Trophoblast cell (in vitro differentiated cells and primary cell): ENCODE data around the gene HIVEP3.

Experiments used
- DNase-seq, 2 donors: peaks; one replicate each; pipeline ENCODE4 v3.0.0-alpha.2; 2016
- H2AFZ ChIP-seq: 2 replicates; pipeline ENCODE4 v1.6.1; 2013; ENCODE audit warnings: low read length, moderate library complexity, mild to moderate bottlenecking; ENCODE audit not compliant: insufficient read depth, poor library complexity
- H2AK5ac ChIP-seq: 2 replicates; pipeline ENCODE4 v1.6.1; 2013; ENCODE audit warnings: mild to moderate bottlenecking, low read length
- H2BK120ac ChIP-seq: 2 replicates; pipeline ENCODE4 v1.6.1; 2013; ENCODE audit warnings: low read length, mild to moderate bottlenecking, moderate library complexity; ENCODE audit not compliant: insufficient read depth, poor library complexity
- H2BK12ac ChIP-seq: 2 replicates; pipeline ENCODE4 v1.6.1; 2013; ENCODE audit warnings: mild to moderate bottlenecking, low read length, moderate library complexity
- H2BK5ac ChIP-seq: 2 replicates; pipeline ENCODE4 v1.6.1; 2013; ENCODE audit warnings: low read length, low read depth, moderate library complexity, mild to moderate bottlenecking; ENCODE audit not compliant: poor library complexity
- H3K14ac ChIP-seq: 2 replicates; pipeline ENCODE4 v1.6.1; 2013; ENCODE audit warnings: mild to moderate bottlenecking, low read length
- H3K18ac ChIP-seq: 2 replicates; pipeline ENCODE4 v1.6.1; 2013; ENCODE audit warnings: mild to moderate bottlenecking, low read length
- H3K23ac ChIP-seq: 2 replicates; pipeline ENCODE4 v1.6.1; 2013; ENCODE audit warnings: low read length
- H3K27ac ChIP-seq: 2 replicates; pipeline ENCODE4 v1.5.1; 2013; ENCODE audit warnings: low read depth, mild to moderate bottlenecking, inconsistent platforms, low read length, moderate library complexity
- H3K27me3 ChIP-seq: 2 replicates; pipeline ENCODE4 v1.6.1; 2013; ENCODE audit warnings: inconsistent platforms, mild to moderate bottlenecking, low read length, moderate library complexity; ENCODE audit not compliant: insufficient read depth
- H3K36me3 ChIP-seq, 2 experiments: 1 replicate in 1 of 2; 2 replicates in 1 of 2; pipeline ENCODE4 v1.6.1; 2013; ENCODE audit warnings: low read length in 2 of 2, mild to moderate bottlenecking in 2 of 2, moderate library complexity in 1 of 2; ENCODE audit not compliant: insufficient read depth in 2 of 2, control insufficient read depth in 1 of 2
- H3K4ac ChIP-seq: 2 replicates; pipeline ENCODE4 v1.6.1; 2013; ENCODE audit warnings: low read depth, mild to moderate bottlenecking, low read length, moderate library complexity
- H3K4me1 ChIP-seq, 2 experiments: 1 replicate in 1 of 2; 2 replicates in 1 of 2; pipeline ENCODE4 v1.6.1; 2013; ENCODE audit warnings: low read length in 2 of 2, mild to moderate bottlenecking in 2 of 2, moderate library complexity in 1 of 2; ENCODE audit not compliant: insufficient read depth in 2 of 2, control insufficient read depth in 1 of 2
- H3K4me2 ChIP-seq: 2 replicates; pipeline ENCODE4 v1.6.1; 2013; ENCODE audit warnings: inconsistent platforms, mild to moderate bottlenecking, low read length, moderate library complexity
- H3K4me3 ChIP-seq: 2 replicates; pipeline ENCODE4 v1.5.1; 2013; ENCODE audit warnings: mild to moderate bottlenecking, low read depth, low read length, inconsistent platforms
- H3K79me1 ChIP-seq: one replicate; pipeline ENCODE4 v1.6.1; 2013; ENCODE audit warnings: low read length
- H3K79me2 ChIP-seq: 2 replicates; pipeline ENCODE4 v1.6.1; 2013; ENCODE audit warnings: low read length, mild to moderate bottlenecking; ENCODE audit not compliant: control insufficient read depth, insufficient read depth, poor library complexity
- H3K9ac ChIP-seq: 2 replicates; pipeline ENCODE4 v1.6.1; 2013; ENCODE audit warnings: mild to moderate bottlenecking, low read length
- H3K9me3 ChIP-seq: 2 replicates; pipeline ENCODE4 v1.6.1; 2013; ENCODE audit warnings: low read depth, mild to moderate bottlenecking, control low read depth, inconsistent platforms, low read length; ENCODE audit not compliant: insufficient read depth
- H4K12ac ChIP-seq: 2 replicates; pipeline ENCODE4 v1.6.1; 2013; ENCODE audit warnings: low read depth, mild to moderate bottlenecking, low read length, moderate library complexity
- H4K8ac ChIP-seq: 2 replicates; pipeline ENCODE4 v1.6.1; 2013; ENCODE audit warnings: low read depth, mild to moderate bottlenecking, low read length, moderate library complexity
- H4K91ac ChIP-seq: one replicate; pipeline ENCODE4 v1.6.1; 2013; ENCODE audit warnings: low read depth, mild to moderate bottlenecking, low read length, moderate library complexity
- WGBS: extraction: QIAGEN DNeasy Blood & Tissue Kit; methylation state at CpG from one replicate; pipeline ENCODE4 v1.1.7; 2013; ENCODE audit warnings: missing lambda C conversion rate; ENCODE audit not compliant: insufficient read length, insufficient coverage; ENCODE audit errors: extremely low coverage; 5-methylcytosine and 5-hydroxymethylcytosine counted together

HIVEP3 gene

DNA sequence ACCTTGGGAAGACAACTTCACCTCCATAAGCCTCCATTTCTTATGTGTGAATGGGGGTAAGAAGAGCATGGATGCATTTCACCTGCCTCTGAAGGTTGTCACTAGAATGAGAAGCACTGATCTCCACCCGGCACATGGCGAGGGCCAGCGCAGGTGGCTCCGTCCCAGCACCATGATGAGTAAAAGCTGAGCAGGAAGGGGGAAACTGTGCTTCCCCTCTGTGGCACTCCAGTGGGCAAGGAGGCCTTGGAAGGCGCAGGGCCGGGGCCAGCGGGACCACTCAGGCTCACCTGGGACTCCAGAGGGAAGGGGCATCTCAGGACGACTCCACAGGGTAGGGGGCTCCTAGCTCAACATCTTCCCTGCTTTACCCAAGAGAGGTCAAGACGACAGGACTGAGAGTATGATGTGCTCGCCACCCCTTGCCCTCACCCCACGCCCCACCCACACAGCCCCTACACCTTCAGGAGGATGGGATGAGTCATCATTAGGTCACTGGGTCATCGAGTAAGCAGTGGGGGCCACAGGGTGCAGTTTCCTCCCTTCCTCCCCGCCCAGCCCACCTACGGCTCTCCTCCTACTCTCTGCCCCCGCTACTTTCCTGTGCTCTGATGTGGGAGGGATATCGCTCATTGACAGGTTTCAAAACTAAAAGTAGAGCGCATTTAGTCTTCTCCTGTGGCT, 112.1 kb downstream of the HIVEP3 start:
- Histone ChIP-seq H3K4me1 (no peaks in the 10 kb centered on the region), H3K4me2 (no peak overlapping the region), H2AFZ (no peak overlapping the region), H3K23ac (no peak overlapping the region), H2BK120ac (no peak overlapping the region), H4K12ac (no peak overlapping the region), H3K9me3 (peaks cover 2% of the 10 kb centered on the region), H3K9ac (no peak overlapping the region), H3K36me3 (no peaks in the 10 kb centered on the region), H3K14ac (no peak overlapping the region), H3K18ac (no peak overlapping the region), H3K4me3 (no peak overlapping the region), H3K79me2 (no peaks in the 10 kb centered on the region), H3K27ac (no peak overlapping the region), H4K8ac (no peak overlapping the region), H2AK5ac (no peak overlapping the region), H4K91ac (no peak overlapping the region), H3K27me3 (no peaks in the 10 kb centered on the region), H3K79me1 (no peaks in the 10 kb centered on the region), H2BK5ac (no peak overlapping the region), H3K4ac (no peak overlapping the region), H2BK12ac (no peak overlapping the region)
- WGBS = no CpG with 5 or more reads among the region's 17 CpGs
- DNase-seq = no peak

- no peak overlapping the region for H3K27ac ChIP-seq
These were observed 112.8 kb downstream of the HIVEP3 start for GRCh38 chr1:41805771-41806471.

DNA sequence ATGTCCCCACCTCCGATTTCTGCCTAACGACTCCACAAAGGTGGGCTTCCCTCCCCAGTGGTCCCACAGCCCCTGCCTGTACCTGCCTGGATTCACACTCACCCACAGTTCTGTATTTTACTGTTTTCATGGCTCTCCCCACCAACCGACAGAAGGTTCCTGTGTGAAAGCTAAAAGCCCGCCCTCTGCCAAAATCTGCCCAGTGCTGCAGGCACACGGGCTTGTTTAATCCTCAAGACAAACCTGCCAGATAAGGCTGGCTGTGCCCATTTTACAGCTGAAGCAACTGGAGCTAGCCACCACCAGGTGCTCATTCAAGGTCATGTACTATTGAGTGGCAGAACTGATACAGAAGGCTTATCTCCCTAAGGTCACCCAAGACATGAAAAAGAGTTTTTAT, 114.5 kb downstream of the HIVEP3 start:
- Histone ChIP-seq H4K8ac (no peak overlapping the region), H3K4ac (no peak overlapping the region), H3K4me2 (no peak overlapping the region), H4K12ac (no peak overlapping the region), H2AK5ac (no peak overlapping the region), H3K9me3 (peaks cover 2% of the 10 kb centered on the region), H3K27me3 (no peaks in the 10 kb centered on the region), H3K4me1 (no peaks in the 10 kb centered on the region), H4K91ac (no peak overlapping the region), H2BK5ac (no peak overlapping the region), H3K79me1 (no peaks in the 10 kb centered on the region), H3K4me3 (no peak overlapping the region), H3K9ac (no peak overlapping the region), H3K27ac (no peak overlapping the region), H3K36me3 (no peaks in the 10 kb centered on the region), H3K79me2 (no peaks in the 10 kb centered on the region), H2AFZ (no peak overlapping the region), H3K14ac (no peak overlapping the region), H2BK12ac (no peak overlapping the region), H3K18ac (no peak overlapping the region), H2BK120ac (no peak overlapping the region), H3K23ac (no peak overlapping the region)
- DNase-seq = no peak
- no CpG with 5 or more reads among the region's 5 CpGs for WGBS

More at GRCh38 chr1:41805771-41806471, 112.8 kb downstream of the HIVEP3 start:
- Histone ChIP-seq H3K4me1 (no peaks in the 10 kb centered on the region), H4K8ac (no peak overlapping the region), H4K12ac (no peak overlapping the region), H3K9ac (no peak overlapping the region), H2AK5ac (no peak overlapping the region), H3K14ac (no peak overlapping the region), H3K27me3 (no peaks in the 10 kb centered on the region), H3K36me3 (no peaks in the 10 kb centered on the region), H3K9me3 (peaks cover 2% of the 10 kb centered on the region), H3K4ac (no peak overlapping the region), H3K18ac (no peak overlapping the region), H3K79me1 (no peaks in the 10 kb centered on the region), H3K4me2 (no peak overlapping the region), H2BK12ac (no peak overlapping the region), H3K79me2 (no peaks in the 10 kb centered on the region), H4K91ac (no peak overlapping the region), H2AFZ (no peak overlapping the region), H2BK120ac (no peak overlapping the region), H2BK5ac (no peak overlapping the region), H3K4me3 (no peak overlapping the region), H3K23ac (no peak overlapping the region)
- no peak for DNase-seq
- no CpG with 5 or more reads among the region's 8 CpGs for WGBS

GRCh38 chr1:41803656-41804055, 115.1 kb downstream of the HIVEP3 start:
- no peaks in the 10 kb centered on the region for H3K4me1 ChIP-seq
- no peak overlapping the region for H3K4ac ChIP-seq
- H2AFZ ChIP-seq = no peak overlapping the region
- no peak overlapping the region for H4K12ac ChIP-seq
- H4K8ac ChIP-seq = no peak overlapping the region
- H3K9me3 ChIP-seq = peaks cover 2% of the 10 kb centered on the region
- no peak overlapping the region for H2BK5ac ChIP-seq
- H3K79me2 ChIP-seq = no peaks in the 10 kb centered on the region
- no peak overlapping the region for H3K27ac ChIP-seq
- no peak overlapping the region for H3K4me3 ChIP-seq
- H3K9ac ChIP-seq = no peak overlapping the region
- no peak overlapping the region for H2AK5ac ChIP-seq
- no peaks in the 10 kb centered on the region for H3K79me1 ChIP-seq
- H2BK120ac ChIP-seq = no peak overlapping the region
- no peak overlapping the region for H3K23ac ChIP-seq
- DNase-seq = no peak
- H3K36me3 ChIP-seq = no peaks in the 10 kb centered on the region
- H4K91ac ChIP-seq = no peak overlapping the region
- no peaks in the 10 kb centered on the region for H3K27me3 ChIP-seq
- H2BK12ac ChIP-seq = no peak overlapping the region
- WGBS = no CpG with 5 or more reads among the region's 4 CpGs
- H3K14ac ChIP-seq = no peak overlapping the region
- H3K4me2 ChIP-seq = no peak overlapping the region
- no peak overlapping the region for H3K18ac ChIP-seq
